ENCODE results near the gene POLR2B.

- TF ChIP-seq CTCF (IDR thresholded peaks at IDR 0.05) (no peak), POLR2A (IDR thresholded peaks at IDR 0.05) (no peak), POLR2AphosphoS5 (IDR thresholded peaks at IDR 0.05) (no peak)
These were observed 61.8 kb downstream of the POLR2B start for GRCh38 chr4:57040510-57040909.

Measured in transverse colon (tissue), 4 donors.